Measurements from ENCODE around the gene FOXP4.

FOXP4 gene

GRCh38 chr6:41648921-41649320 is 102.7 kb downstream of the FOXP4 start:
- TF ChIP-seq, protein P1, sequence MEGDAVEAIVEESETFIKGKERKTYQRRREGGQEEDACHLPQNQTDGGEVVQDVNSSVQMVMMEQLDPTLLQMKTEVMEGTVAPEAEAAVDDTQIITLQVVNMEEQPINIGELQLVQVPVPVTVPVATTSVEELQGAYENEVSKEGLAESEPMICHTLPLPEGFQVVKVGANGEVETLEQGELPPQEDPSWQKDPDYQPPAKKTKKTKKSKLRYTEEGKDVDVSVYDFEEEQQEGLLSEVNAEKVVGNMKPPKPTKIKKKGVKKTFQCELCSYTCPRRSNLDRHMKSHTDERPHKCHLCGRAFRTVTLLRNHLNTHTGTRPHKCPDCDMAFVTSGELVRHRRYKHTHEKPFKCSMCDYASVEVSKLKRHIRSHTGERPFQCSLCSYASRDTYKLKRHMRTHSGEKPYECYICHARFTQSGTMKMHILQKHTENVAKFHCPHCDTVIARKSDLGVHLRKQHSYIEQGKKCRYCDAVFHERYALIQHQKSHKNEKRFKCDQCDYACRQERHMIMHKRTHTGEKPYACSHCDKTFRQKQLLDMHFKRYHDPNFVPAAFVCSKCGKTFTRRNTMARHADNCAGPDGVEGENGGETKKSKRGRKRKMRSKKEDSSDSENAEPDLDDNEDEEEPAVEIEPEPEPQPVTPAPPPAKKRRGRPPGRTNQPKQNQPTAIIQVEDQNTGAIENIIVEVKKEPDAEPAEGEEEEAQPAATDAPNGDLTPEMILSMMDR (IDR thresholded peaks at IDR 0.05; ENCODE audit: borderline replicate concordance, insufficient read depth, low read depth, low read length) = no peak
- H3K4me3 ChIP-seq (ENCODE audit: low read depth, low read length) = no peak overlapping the region

- H3K4me3 ChIP-seq (ENCODE audit: low read depth, low read length) = no peak overlapping the region
- TF ChIP-seq, protein P1 (IDR thresholded peaks at IDR 0.05; ENCODE audit: borderline replicate concordance, insufficient read depth, low read depth, low read length) = no peak
Measured at GRCh38 chr6:41649596-41649995, 103.4 kb downstream of the FOXP4 start.

- TF ChIP-seq, protein P1 (IDR thresholded peaks at IDR 0.05; ENCODE audit: borderline replicate concordance, insufficient read depth, low read depth, low read length) = no peak
- no peak overlapping the region for H3K4me3 ChIP-seq (ENCODE audit: low read depth, low read length)
Measured at GRCh38 chr6:41650120-41650519, 103.9 kb downstream of the FOXP4 start.

GRCh38 chr6:41651246-41651961 is 105.2 kb downstream of the FOXP4 start:
- TF ChIP-seq, protein P1 (IDR thresholded peaks at IDR 0.05; ENCODE audit: borderline replicate concordance, insufficient read depth, low read depth, low read length) = no peak
- no peak overlapping the region for H3K4me3 ChIP-seq (ENCODE audit: low read depth, low read length)

Measured in GM12875 (cell line).